Lower leg skin (tissue), 4 donors: ENCODE data around the gene ZNF154. TPM values are rescaled to one million over a fixed set of nuclear protein-coding genes. Genes with fewer than 3 reads are reported as not detected.

Experiments
- DNase-seq, 2 donors: peaks; one replicate each; pipeline ENCODE4 v3.0.0-alpha.2; 2019; ENCODE audit warnings: low spot score in 2 of 2
- H3K4me3 ChIP-seq: fragments of 200-600 bp; sonication (generic); 2 replicates; pipeline ENCODE4 v1.5.1; 2017; ENCODE audit warnings: mild to moderate bottlenecking, low read depth; ENCODE audit not compliant: poor library complexity, severe bottlenecking
- POLR2A ChIP-seq, 2 donors: fragments of 450-650 bp; IDR thresholded peaks; one replicate each; pipeline ENCODE4 v1.6.1; 2016 to 2017; ENCODE audit warnings: antibody characterized with exemption in 2 of 2, mild to moderate bottlenecking in 1 of 2, moderate library complexity in 1 of 2
- WGBS, 2 donors: methylation state at CpG; one replicate each; pipeline ENCODE4 v1.1.5; 2018; 5-methylcytosine and 5-hydroxymethylcytosine counted together
- intact Hi-C: fragments of 100-400 bp; cut with DNase I; formaldehyde crosslinking; loops from one replicate; pipeline ENCODE4 v1.15.0; 2023; ENCODE audit warnings: low total_unique reads
- total RNA-seq, 4 donors: library from RNA; depleted of rRNA; stranded (reverse); fragments of >200 nt; gene quantifications; one replicate each; pipeline ENCODE4 v1.1.0, GENCODE V29; 2016
- TF ChIP-seq, protein P1 (sequence below), 3 donors: fragments of 450-650 bp; IDR thresholded peaks; one replicate each; pipeline ENCODE4 v1.5.1; 2016; ENCODE audit warnings: antibody characterized with exemption in 3 of 3, mild to moderate bottlenecking in 3 of 3, moderate library complexity in 2 of 3

The ZNF154 gene
- total RNA-seq, 4 donors from 2014 or later = 0.15 to 1.0 (median 0.77) TPM

DNA sequence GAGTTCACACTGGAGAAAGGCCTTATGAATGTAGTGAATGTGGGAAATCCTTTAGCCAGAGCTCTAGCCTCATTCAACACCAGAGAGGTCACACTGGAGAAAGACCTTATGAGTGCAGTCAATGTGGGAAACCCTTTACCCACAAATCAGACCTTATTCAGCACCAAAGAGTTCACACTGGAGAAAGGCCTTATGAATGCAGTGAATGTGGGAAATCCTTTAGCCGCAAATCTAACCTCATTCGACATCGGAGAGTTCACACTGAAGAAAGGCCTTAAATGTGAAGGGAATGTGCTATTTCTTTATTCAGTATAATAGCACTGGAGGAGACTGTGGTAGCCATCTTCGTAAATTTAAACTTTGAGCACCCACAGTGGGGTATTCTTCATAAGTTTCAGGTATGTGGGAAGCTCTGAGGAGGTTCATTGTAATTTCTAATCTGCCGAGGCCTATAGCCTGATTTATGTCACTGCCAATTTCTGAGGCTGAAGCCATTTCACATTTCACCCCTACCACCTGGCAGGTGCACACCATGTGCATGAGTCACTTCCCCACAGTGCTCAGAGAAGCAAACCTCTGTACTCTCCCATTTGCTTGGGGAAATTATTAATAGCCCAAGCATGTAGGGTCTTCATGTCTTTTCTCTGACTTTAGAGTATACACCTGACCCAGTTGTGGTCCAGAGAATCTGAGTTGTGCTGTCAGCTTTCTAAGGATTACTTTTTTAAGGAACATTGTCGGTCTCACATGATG is 20.8 kb downstream of the ZNF154 start:
- H3K4me3 ChIP-seq = no peak overlapping the region
- intact Hi-C loops = no loop called here
- WGBS, 2 donors = 98% methylated on average over 6 of the region's 6 CpGs
- DNase-seq = no peak
- no peak for TF ChIP-seq POLR2A (IDR thresholded peaks at IDR 0.05)
- TF ChIP-seq, protein P1, sequence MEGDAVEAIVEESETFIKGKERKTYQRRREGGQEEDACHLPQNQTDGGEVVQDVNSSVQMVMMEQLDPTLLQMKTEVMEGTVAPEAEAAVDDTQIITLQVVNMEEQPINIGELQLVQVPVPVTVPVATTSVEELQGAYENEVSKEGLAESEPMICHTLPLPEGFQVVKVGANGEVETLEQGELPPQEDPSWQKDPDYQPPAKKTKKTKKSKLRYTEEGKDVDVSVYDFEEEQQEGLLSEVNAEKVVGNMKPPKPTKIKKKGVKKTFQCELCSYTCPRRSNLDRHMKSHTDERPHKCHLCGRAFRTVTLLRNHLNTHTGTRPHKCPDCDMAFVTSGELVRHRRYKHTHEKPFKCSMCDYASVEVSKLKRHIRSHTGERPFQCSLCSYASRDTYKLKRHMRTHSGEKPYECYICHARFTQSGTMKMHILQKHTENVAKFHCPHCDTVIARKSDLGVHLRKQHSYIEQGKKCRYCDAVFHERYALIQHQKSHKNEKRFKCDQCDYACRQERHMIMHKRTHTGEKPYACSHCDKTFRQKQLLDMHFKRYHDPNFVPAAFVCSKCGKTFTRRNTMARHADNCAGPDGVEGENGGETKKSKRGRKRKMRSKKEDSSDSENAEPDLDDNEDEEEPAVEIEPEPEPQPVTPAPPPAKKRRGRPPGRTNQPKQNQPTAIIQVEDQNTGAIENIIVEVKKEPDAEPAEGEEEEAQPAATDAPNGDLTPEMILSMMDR (IDR thresholded peaks at IDR 0.05) = no peak

DNA sequence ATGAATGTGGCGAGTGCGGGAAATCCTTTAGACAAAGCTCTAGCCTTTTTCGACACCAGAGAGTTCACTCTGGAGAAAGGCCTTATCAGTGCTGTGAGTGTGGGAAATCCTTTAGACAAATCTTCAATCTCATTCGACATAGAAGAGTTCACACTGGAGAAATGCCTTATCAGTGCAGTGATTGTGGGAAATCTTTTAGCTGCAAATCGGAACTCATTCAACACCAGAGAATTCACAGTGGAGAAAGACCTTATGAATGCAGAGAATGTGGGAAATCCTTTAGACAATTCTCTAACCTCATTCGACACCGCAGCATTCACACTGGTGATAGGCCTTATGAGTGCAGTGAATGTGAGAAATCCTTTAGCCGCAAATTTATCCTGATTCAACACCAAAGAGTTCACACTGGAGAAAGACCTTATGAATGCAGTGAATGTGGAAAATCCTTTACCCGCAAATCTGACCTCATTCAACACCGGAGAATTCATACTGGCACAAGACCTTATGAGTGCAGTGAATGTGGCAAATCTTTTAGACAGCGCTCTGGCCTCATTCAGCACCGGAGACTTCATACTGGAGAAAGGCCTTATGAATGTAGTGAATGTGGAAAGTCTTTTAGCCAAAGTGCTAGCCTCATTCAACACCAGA is 21.5 kb downstream of the ZNF154 start:
- intact Hi-C loops = no loop called here
- DNase-seq = no peak
- no peak for TF ChIP-seq POLR2A (IDR thresholded peaks at IDR 0.05)
- TF ChIP-seq, protein P1 (IDR thresholded peaks at IDR 0.05) = no peak
- H3K4me3 ChIP-seq = no peak overlapping the region
- WGBS, 2 donors = 90 to 95% methylated on average over 12 of the region's 12 CpGs

- no peak for DNase-seq
- WGBS, 2 donors = 96 to 98% methylated on average over 3 of the region's 3 CpGs
- intact Hi-C loops = no loop called here
- no peak overlapping the region for H3K4me3 ChIP-seq
- TF ChIP-seq, protein P1 (IDR thresholded peaks at IDR 0.05) = no peak
- TF ChIP-seq POLR2A (IDR thresholded peaks at IDR 0.05) = no peak
These were observed 22.3 kb downstream of the ZNF154 start for GRCh38 chr19:57686727-57687126.

- intact Hi-C loops = no loop called here
- no peak for DNase-seq
- peak overlapping the region; percentile 89 for H3K4me3 ChIP-seq
- no peak for TF ChIP-seq POLR2A (IDR thresholded peaks at IDR 0.05)
- TF ChIP-seq, protein P1 (IDR thresholded peaks at IDR 0.05) = no peak
- 3 to 5% methylated on average over 16 to 19 of the region's 19 CpGs for WGBS, 2 donors
These were observed 26.7 kb downstream of the ZNF154 start for GRCh38 chr19:57682226-57682766.

DNA sequence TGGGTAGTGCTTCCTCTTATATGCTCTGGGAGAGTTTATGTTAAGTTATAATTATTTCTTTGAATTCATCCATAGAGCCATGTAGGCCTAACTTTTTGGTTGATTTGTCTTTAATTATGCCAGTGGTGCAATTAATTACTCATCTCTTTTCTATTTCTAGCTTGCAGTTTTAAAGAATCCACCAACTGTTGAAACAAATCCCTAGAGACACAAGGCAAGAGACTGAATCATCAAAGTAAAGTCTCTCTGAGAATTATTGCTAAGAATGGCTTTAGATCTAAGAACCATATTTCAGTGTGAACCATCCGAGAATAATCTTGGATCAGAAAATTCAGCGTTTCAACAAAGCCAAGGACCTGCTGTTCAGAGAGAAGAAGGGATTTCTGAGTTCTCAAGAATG is 33.1 kb downstream of the ZNF154 start:
- TF ChIP-seq POLR2A (IDR thresholded peaks at IDR 0.05) = no peak
- TF ChIP-seq, protein P1 (IDR thresholded peaks at IDR 0.05) = no peak
- intact Hi-C loops = no loop called here
- WGBS, 2 donors = 71 to 75% methylated on average over 2 of the region's 2 CpGs
- no peak overlapping the region for H3K4me3 ChIP-seq
- DNase-seq = no peak
